Measurements from ENCODE around the gene ZNF609.
"Not testable (repeated sequence)": the region's sequence is repeated elsewhere in the genome, so short reads cannot be mapped to it uniquely, and the experiment has no call there.

Gene ZNF609

DNA sequence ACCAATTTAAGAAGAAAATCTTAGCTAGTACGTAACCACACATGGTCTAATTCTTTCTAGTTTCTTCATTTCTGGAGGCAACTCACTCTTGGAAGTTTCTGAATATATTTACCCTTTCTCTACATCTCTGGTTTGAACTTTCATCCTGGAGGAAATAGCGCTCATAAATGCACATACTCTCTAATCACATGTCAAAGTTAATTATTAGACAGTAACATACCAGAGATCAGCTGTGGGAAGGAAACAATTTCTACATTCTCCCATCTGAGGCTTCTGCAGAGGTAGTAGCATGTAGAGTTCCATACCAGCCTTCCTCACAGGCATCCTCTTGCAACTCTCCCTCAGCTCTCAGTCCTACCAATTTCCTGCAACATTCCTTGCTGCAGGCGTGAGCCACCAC, 182.5 kb downstream of the ZNF609 start:
- CTCF ChIA-PET = interaction anchor here (1.8 to 4.1 kb wide), 3 partner anchors 8 to 14 kb away, joined by 6 to 23 read pairs (median 22); no protein-coding TSS in a partner anchor
- POLR2A ChIA-PET = no interaction called here
- H3K27ac ChIP-seq (ENCODE audit: insufficient read depth in 1 of 2, low read depth in 1 of 2, low read length in 2 of 2, poor library complexity in 1 of 2, severe bottlenecking in 2 of 2) = no peak overlapping the region
- DNase-seq = no peak
- peaks cover 13 to 23% (median 21%) of the 10 kb centered on the region in 4 experiments for H3K4me1 ChIP-seq (ENCODE audit: control extremely low read depth in 1 of 4, control insufficient read depth in 4 of 4, insufficient read depth in 4 of 4, low read length in 3 of 4)
- WGBS (ENCODE audit: insufficient coverage) = 83% methylated on average over 1 of the region's 3 CpGs
- H3K4me3 ChIP-seq (ENCODE audit: control insufficient read depth in 1 of 7, extremely low read depth in 1 of 7, insufficient read depth in 4 of 7, low read depth in 2 of 7, low read length in 6 of 7) = no peak overlapping the region
- H3K36me3 ChIP-seq (ENCODE audit: control insufficient read depth in 4 of 4, insufficient read depth in 4 of 4, low read length in 3 of 4) = peaks cover 0 to 4% (median 3%) of the 10 kb centered on the region in 4 experiments
- H3K9me3 ChIP-seq (ENCODE audit: control extremely low read depth in 1 of 5, control insufficient read depth in 4 of 5, insufficient read depth in 2 of 5, low read depth in 1 of 5, low read length in 4 of 5) = no peaks in the 10 kb centered on the region
- no peaks in the 10 kb centered on the region for H3K27me3 ChIP-seq (replicated peaks in 2 of 5; ENCODE audit: control insufficient read depth in 4 of 5, insufficient read depth in 5 of 5, low read length in 4 of 5)

DNA sequence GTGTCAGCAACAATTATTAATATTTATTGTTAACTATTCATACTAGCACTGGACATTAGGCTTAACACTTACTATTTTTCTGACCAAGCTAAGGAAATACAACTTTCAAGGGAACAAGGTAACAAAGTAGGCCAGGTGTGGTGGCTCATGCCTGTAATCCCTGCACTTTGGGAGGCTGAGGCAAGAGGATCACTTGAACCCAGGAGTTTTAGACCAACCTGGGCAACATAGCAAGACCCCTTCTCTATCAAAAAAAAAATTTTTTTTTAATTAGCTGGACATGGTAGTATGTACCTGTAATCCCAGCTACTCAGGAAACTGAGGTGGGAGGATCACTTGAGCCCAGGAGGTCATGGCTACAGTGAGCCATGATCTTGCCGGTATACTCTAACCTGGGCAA, 183.3 kb downstream of the ZNF609 start:
- H3K4me1 ChIP-seq (ENCODE audit: control extremely low read depth in 1 of 4, control insufficient read depth in 4 of 4, insufficient read depth in 4 of 4, low read length in 3 of 4) = peaks cover 13 to 23% (median 21%) of the 10 kb centered on the region in 4 experiments

DNA sequence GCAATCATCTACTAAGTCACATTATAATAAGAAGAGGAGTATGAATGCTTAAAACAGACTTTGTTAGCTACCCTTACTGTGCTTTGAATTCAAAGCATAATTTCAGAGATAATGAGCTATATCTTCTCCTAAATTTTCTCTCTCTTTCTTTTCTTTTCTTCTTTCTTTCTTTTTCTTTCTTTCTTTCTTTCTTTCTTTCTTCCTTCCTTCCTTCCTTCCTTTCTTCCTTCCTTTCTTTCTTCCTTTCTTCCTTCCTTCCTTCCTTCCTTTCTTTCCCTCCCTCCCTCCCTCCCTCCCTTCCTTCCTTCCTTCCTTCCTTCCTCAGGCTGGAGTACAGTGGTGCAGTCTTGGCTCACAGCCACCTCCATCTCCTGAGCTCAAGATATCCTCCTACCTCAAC, 184.4 kb downstream of the ZNF609 start:
- H3K36me3 ChIP-seq (ENCODE audit: control insufficient read depth in 4 of 4, insufficient read depth in 4 of 4, low read length in 3 of 4); DNase-seq; H3K4me3 ChIP-seq (ENCODE audit: control insufficient read depth in 1 of 7, extremely low read depth in 1 of 7, insufficient read depth in 4 of 7, low read depth in 2 of 7, low read length in 6 of 7); H3K9me3 ChIP-seq (ENCODE audit: control extremely low read depth in 1 of 5, control insufficient read depth in 4 of 5, insufficient read depth in 2 of 5, low read depth in 1 of 5, low read length in 4 of 5); H3K27me3 ChIP-seq (replicated peaks in 2 of 5; ENCODE audit: control insufficient read depth in 4 of 5, insufficient read depth in 5 of 5, low read length in 4 of 5); H3K27ac ChIP-seq (ENCODE audit: insufficient read depth in 1 of 2, low read depth in 1 of 2, low read length in 2 of 2, poor library complexity in 1 of 2, severe bottlenecking in 2 of 2); POLR2A ChIA-PET: not testable (repeated sequence)
- peaks cover 9 to 12% (median 11%) of the 10 kb centered on the region in 4 experiments for H3K4me1 ChIP-seq (ENCODE audit: control extremely low read depth in 1 of 4, control insufficient read depth in 4 of 4, insufficient read depth in 4 of 4, low read length in 3 of 4)
- CTCF ChIA-PET = interaction anchor here (0.9 to 4.1 kb wide), 5 partner anchors 7 to 66 kb away, joined by 3 to 23 read pairs (median 6); no protein-coding TSS in a partner anchor

More for the DNA sequence above, 183.3 kb downstream of the ZNF609 start:
- no peak overlapping the region for H3K4me3 ChIP-seq (ENCODE audit: control insufficient read depth in 1 of 7, extremely low read depth in 1 of 7, insufficient read depth in 4 of 7, low read depth in 2 of 7, low read length in 6 of 7)
- H3K9me3 ChIP-seq (ENCODE audit: control extremely low read depth in 1 of 5, control insufficient read depth in 4 of 5, insufficient read depth in 2 of 5, low read depth in 1 of 5, low read length in 4 of 5) = no peaks in the 10 kb centered on the region
- ChIA-PET CTCF (interaction anchor here (0.7 to 4.1 kb wide), 5 partner anchors 9 to 132 kb away, joined by 3 to 23 read pairs (median 6); no protein-coding TSS in a partner anchor), POLR2A (interaction anchor here (0.6 to 0.7 kb wide), 2 partner anchors 15 to 19 kb away, joined by 3 to 4 read pairs; no protein-coding TSS in a partner anchor)
- WGBS (ENCODE audit: insufficient coverage) = no CpG with 5 or more reads among the region's 1 CpG
- no peaks in the 10 kb centered on the region for H3K27me3 ChIP-seq (replicated peaks in 2 of 5; ENCODE audit: control insufficient read depth in 4 of 5, insufficient read depth in 5 of 5, low read length in 4 of 5)
- peaks cover 0 to 3% (median under 1%) of the 10 kb centered on the region in 4 experiments for H3K36me3 ChIP-seq (ENCODE audit: control insufficient read depth in 4 of 4, insufficient read depth in 4 of 4, low read length in 3 of 4)
- no peak for DNase-seq
- no peak overlapping the region for H3K27ac ChIP-seq (ENCODE audit: insufficient read depth in 1 of 2, low read depth in 1 of 2, low read length in 2 of 2, poor library complexity in 1 of 2, severe bottlenecking in 2 of 2)

- Histone ChIP-seq H3K9me3 (ENCODE audit: control extremely low read depth in 1 of 5, control insufficient read depth in 4 of 5, insufficient read depth in 2 of 5, low read depth in 1 of 5, low read length in 4 of 5) (no peaks in the 10 kb centered on the region), H3K4me1 (ENCODE audit: control extremely low read depth in 1 of 4, control insufficient read depth in 4 of 4, insufficient read depth in 4 of 4, low read length in 3 of 4) (peaks cover 0 to under 1% (median 0%) of the 10 kb centered on the region in 4 experiments), H3K27ac (ENCODE audit: insufficient read depth in 1 of 2, low read depth in 1 of 2, low read length in 2 of 2, poor library complexity in 1 of 2, severe bottlenecking in 2 of 2) (no peak overlapping the region), H3K27me3 (replicated peaks in 2 of 5; ENCODE audit: control insufficient read depth in 4 of 5, insufficient read depth in 5 of 5, low read length in 4 of 5) (no peaks in the 10 kb centered on the region), H3K36me3 (ENCODE audit: control insufficient read depth in 4 of 4, insufficient read depth in 4 of 4, low read length in 3 of 4) (no peaks in the 10 kb centered on the region), H3K4me3 (ENCODE audit: control insufficient read depth in 1 of 7, extremely low read depth in 1 of 7, insufficient read depth in 4 of 7, low read depth in 2 of 7, low read length in 6 of 7) (no peak overlapping the region)
- WGBS (ENCODE audit: insufficient coverage) = no CpG with 5 or more reads among the region's 1 CpG
- DNase-seq = no peak
- ChIA-PET CTCF (interaction anchor here (1.0 to 4.1 kb wide), 2 partner anchors 10 to 11 kb away, joined by 3 to 23 read pairs; no protein-coding TSS in a partner anchor), POLR2A (no interaction called here)
These were observed 185.6 kb downstream of the ZNF609 start for GRCh38 chr15:64645995-64646394.

DNA sequence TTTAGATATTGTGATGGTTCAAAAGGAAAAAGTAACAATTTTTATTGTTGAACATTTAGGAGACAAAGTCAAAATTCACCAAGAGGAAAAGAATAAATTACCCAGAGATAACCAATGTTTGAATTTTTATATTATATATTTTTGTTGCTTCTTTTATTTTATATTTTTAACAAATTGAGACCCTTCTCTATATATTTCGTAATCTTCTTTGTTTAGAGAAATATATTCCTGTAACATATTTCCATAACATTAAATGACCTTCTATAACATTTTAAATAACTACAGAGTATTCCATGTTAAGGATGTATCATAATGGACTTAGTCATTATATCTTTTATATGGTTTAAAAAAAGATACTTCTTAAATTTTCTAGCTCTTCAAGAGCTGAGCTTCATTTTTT, 187.0 kb downstream of the ZNF609 start:
- H3K9me3 ChIP-seq (ENCODE audit: control extremely low read depth in 1 of 5, control insufficient read depth in 4 of 5, insufficient read depth in 2 of 5, low read depth in 1 of 5, low read length in 4 of 5) = no peaks in the 10 kb centered on the region
- no CpG with 5 or more reads among the region's 1 CpG for WGBS (ENCODE audit: insufficient coverage)
- H3K27me3 ChIP-seq (replicated peaks in 2 of 5; ENCODE audit: control insufficient read depth in 4 of 5, insufficient read depth in 5 of 5, low read length in 4 of 5) = no peaks in the 10 kb centered on the region
- no peak overlapping the region for H3K27ac ChIP-seq (ENCODE audit: insufficient read depth in 1 of 2, low read depth in 1 of 2, low read length in 2 of 2, poor library complexity in 1 of 2, severe bottlenecking in 2 of 2)
- no peak for DNase-seq
- no peak overlapping the region for H3K4me3 ChIP-seq (ENCODE audit: control insufficient read depth in 1 of 7, extremely low read depth in 1 of 7, insufficient read depth in 4 of 7, low read depth in 2 of 7, low read length in 6 of 7)
- H3K36me3 ChIP-seq (ENCODE audit: control insufficient read depth in 4 of 4, insufficient read depth in 4 of 4, low read length in 3 of 4) = no peaks in the 10 kb centered on the region
- ChIA-PET CTCF (interaction anchor here (1.0 to 1.2 kb wide), 3 partner anchors 13 to 188 kb away, joined by 3 to 5 read pairs (median 3); no protein-coding TSS in a partner anchor), POLR2A (no interaction called here)
- H3K4me1 ChIP-seq (ENCODE audit: control extremely low read depth in 1 of 4, control insufficient read depth in 4 of 4, insufficient read depth in 4 of 4, low read length in 3 of 4) = peaks cover 0 to 8% (median 2%) of the 10 kb centered on the region in 4 experiments

DNA sequence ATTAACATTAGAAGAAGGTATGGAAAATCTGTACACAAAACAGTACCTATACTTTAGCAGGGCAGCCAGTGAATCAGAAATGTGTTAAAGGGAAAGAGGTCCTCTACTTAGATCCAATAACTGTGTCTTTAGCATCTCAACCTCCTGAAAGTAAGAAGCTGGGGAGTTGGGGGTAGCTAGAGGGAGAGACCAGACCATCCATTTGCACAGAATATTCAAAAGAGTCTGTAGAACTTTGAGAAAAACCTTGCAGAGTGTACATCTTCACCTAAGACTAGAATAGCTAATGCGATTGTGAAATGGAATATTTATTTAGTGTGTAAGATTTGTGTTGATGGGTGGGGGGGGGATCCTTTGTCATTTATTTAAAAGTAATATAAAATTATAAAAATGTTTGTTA, 190.2 kb downstream of the ZNF609 start:
- Histone ChIP-seq H3K27me3 (replicated peaks in 2 of 5; ENCODE audit: control insufficient read depth in 4 of 5, insufficient read depth in 5 of 5, low read length in 4 of 5) (no peaks in the 10 kb centered on the region), H3K9me3 (ENCODE audit: control extremely low read depth in 1 of 5, control insufficient read depth in 4 of 5, insufficient read depth in 2 of 5, low read depth in 1 of 5, low read length in 4 of 5) (no peaks in the 10 kb centered on the region), H3K4me1 (ENCODE audit: control extremely low read depth in 1 of 4, control insufficient read depth in 4 of 4, insufficient read depth in 4 of 4, low read length in 3 of 4) (peaks cover 0 to 17% (median 3%) of the 10 kb centered on the region in 4 experiments), H3K27ac (ENCODE audit: insufficient read depth in 1 of 2, low read depth in 1 of 2, low read length in 2 of 2, poor library complexity in 1 of 2, severe bottlenecking in 2 of 2) (no peak overlapping the region), H3K4me3 (ENCODE audit: control insufficient read depth in 1 of 7, extremely low read depth in 1 of 7, insufficient read depth in 4 of 7, low read depth in 2 of 7, low read length in 6 of 7) (no peak overlapping the region), H3K36me3 (ENCODE audit: control insufficient read depth in 4 of 4, insufficient read depth in 4 of 4, low read length in 3 of 4) (no peaks in the 10 kb centered on the region)
- no CpG with 5 or more reads among the region's 1 CpG for WGBS (ENCODE audit: insufficient coverage)
- POLR2A ChIA-PET = interaction anchor here (0.7 kb wide), 1 partner anchor 143 kb away, joined by 4 read pairs; no protein-coding TSS in a partner anchor
- DNase-seq = no peak
- CTCF ChIA-PET = interaction anchor here (0.8 to 3.9 kb wide), 9 partner anchors 7 to 223 kb away, joined by 3 to 26 read pairs (median 5); no protein-coding TSS in a partner anchor

DNA sequence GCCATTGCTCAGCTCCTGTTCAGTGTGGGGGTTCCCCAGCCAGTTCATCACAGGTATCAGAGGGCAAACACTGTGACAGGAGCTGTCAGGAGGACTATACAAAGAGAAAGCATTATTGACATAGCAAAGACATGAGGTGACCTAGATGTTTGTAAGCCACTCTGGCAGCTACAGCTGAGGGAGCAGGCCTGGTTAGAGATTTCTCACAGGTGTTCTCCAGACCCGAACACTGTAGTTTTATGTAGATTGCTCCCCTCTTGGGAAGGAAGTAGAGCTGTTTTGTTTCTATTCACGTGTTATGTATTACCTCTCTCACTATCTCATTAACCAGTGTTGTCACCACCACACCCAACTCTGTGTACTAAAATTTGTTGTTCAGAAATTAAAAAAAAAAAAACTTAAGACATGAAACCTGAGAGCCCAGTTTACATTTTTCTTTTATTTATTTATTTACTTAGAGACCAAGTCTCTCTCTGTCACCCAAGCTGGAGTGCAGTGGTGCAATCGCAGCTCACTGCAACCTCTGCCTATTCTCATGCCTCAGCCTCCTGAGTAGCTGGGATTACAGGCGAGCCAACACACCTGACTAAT, 191.3 kb downstream of the ZNF609 start:
- H3K4me3 ChIP-seq (ENCODE audit: control insufficient read depth in 1 of 7, extremely low read depth in 1 of 7, insufficient read depth in 4 of 7, low read depth in 2 of 7, low read length in 6 of 7) = no peak overlapping the region

More for the DNA sequence above, 191.3 kb downstream of the ZNF609 start:
- no peaks in the 10 kb centered on the region for H3K27me3 ChIP-seq (replicated peaks in 2 of 5; ENCODE audit: control insufficient read depth in 4 of 5, insufficient read depth in 5 of 5, low read length in 4 of 5)
- H3K27ac ChIP-seq (ENCODE audit: insufficient read depth in 1 of 2, low read depth in 1 of 2, low read length in 2 of 2, poor library complexity in 1 of 2, severe bottlenecking in 2 of 2) = peak overlapping the region in 1 of 2 experiments; percentile 64
- peaks cover 0 to 17% (median 3%) of the 10 kb centered on the region in 4 experiments for H3K4me1 ChIP-seq (ENCODE audit: control extremely low read depth in 1 of 4, control insufficient read depth in 4 of 4, insufficient read depth in 4 of 4, low read length in 3 of 4)
- ChIA-PET CTCF (interaction anchor here (0.6 to 3.9 kb wide), 13 partner anchors 8 to 224 kb away, joined by 3 to 26 read pairs (median 5); partner anchors contain the start of gene ZNF609), POLR2A (interaction anchor here (0.6 to 1.3 kb wide), 5 partner anchors 16 to 213 kb away, joined by 3 to 8 read pairs (median 4); no protein-coding TSS in a partner anchor)
- WGBS (ENCODE audit: insufficient coverage) = no CpG with 5 or more reads among the region's 4 CpGs
- H3K36me3 ChIP-seq (ENCODE audit: control insufficient read depth in 4 of 4, insufficient read depth in 4 of 4, low read length in 3 of 4) = peaks cover 0 to under 1% (median 0%) of the 10 kb centered on the region in 4 experiments
- peak in 2 of 3 donors; percentile 13 to 32 for DNase-seq
- no peaks in the 10 kb centered on the region for H3K9me3 ChIP-seq (ENCODE audit: control extremely low read depth in 1 of 5, control insufficient read depth in 4 of 5, insufficient read depth in 2 of 5, low read depth in 1 of 5, low read length in 4 of 5)
